SK-N-SH (cell line): Measurements from ENCODE around the gene SPATA3. TPM values are rescaled to one million over a fixed set of nuclear protein-coding genes. Genes with fewer than 3 reads are reported as not detected.

Experiments
- CTCF ChIA-PET: fragments of 300-600, 350-600 bp; formaldehyde crosslinking; extraction: SDS; loops from one replicate; lab custom pipeline; 2021; lab: Yijun Ruan, JAX
- POLR2A ChIA-PET: fragments of 350-600 bp; sonication (Branson Sonifier 250); formaldehyde crosslinking; extraction: SDS; loops from one replicate; lab custom pipeline; 2020; ENCODE audit warnings: antibody characterized with exemption, inconsistent platforms; lab: Yijun Ruan, JAX
- DNase-seq: peaks from one replicate; pipeline ENCODE4 v3.0.0; 2012
- H2AFZ ChIP-seq: fragments of 200-600 bp; sonication (generic); 2 replicates; pipeline ENCODE4 v1.8.1; 2016; ENCODE audit warnings: antibody characterized with exemption, mild to moderate bottlenecking, low read depth
- H3F3A ChIP-seq: fragments of 200-600 bp; sonication (generic); replicated peaks from 2 replicates; pipeline ENCODE3; 2016; ENCODE audit warnings: antibody characterized with exemption, mild to moderate bottlenecking; ENCODE audit not compliant: insufficient read depth
- H3K27ac ChIP-seq, 2 experiments: fragments of 200-500 bp in 1 of 2; fragments of 200-600 bp in 1 of 2; sonication (Bioruptor generic) in 1 of 2; sonication (generic), shearing (Covaris generic) in 1 of 2; 2 replicates each; pipeline versions ENCODE4 v1.5.1 to v1.6.1; 2014 to 2016; ENCODE audit warnings: low read depth in 2 of 2, inconsistent platforms in 1 of 2, low read length in 1 of 2, mild to moderate bottlenecking in 1 of 2, mixed read lengths in 1 of 2
- H3K27me3 ChIP-seq: fragments of 200-600 bp; sonication (generic), shearing (Covaris generic); 2 replicates; pipeline ENCODE4 v1.6.1; 2016; ENCODE audit warnings: mixed run types; ENCODE audit not compliant: insufficient read depth
- H3K36me3 ChIP-seq, 2 experiments: fragments of 200-500 bp in 1 of 2; fragments of 200-600 bp in 1 of 2; sonication (Bioruptor generic) in 1 of 2; sonication (generic) in 1 of 2; replicated peaks in 1 of 2; 2 replicates each; pipeline versions ENCODE3 to v1.5.1; 2014 to 2016; ENCODE audit warnings: low read length in 1 of 2, mild to moderate bottlenecking in 1 of 2; ENCODE audit not compliant: insufficient read depth in 2 of 2, control insufficient read depth in 1 of 2
- H3K4me1 ChIP-seq, 2 experiments: fragments of 200-500 bp in 1 of 2; fragments of 200-600 bp in 1 of 2; sonication (Bioruptor generic) in 1 of 2; sonication (generic), shearing (Covaris generic) in 1 of 2; 2 replicates each; pipeline versions ENCODE4 v1.5.1 to v1.6.1; 2014 to 2016; ENCODE audit warnings: low read depth in 1 of 2, low read length in 1 of 2, mixed run types in 1 of 2; ENCODE audit not compliant: insufficient read depth in 2 of 2, control insufficient read depth in 1 of 2
- H3K4me2 ChIP-seq: fragments of 200-600 bp; sonication (generic), shearing (Covaris generic); 2 replicates; pipeline ENCODE4 v1.6.1; 2017; ENCODE audit warnings: mixed run types
- H3K4me3 ChIP-seq, 2 experiments: fragments of 200-500 bp in 1 of 2; fragments of 200-600 bp in 1 of 2; sonication (Bioruptor generic) in 1 of 2; sonication (generic), shearing (Covaris generic) in 1 of 2; 2 replicates each; pipeline versions ENCODE4 v1.5.1 to v1.8.1; 2014 to 2016; ENCODE audit warnings: low read depth in 2 of 2, inconsistent platforms in 1 of 2, low read length in 1 of 2, mild to moderate bottlenecking in 1 of 2, mixed read lengths in 1 of 2, moderate library complexity in 1 of 2
- H3K79me2 ChIP-seq: fragments of 200-600 bp; sonication (generic); 2 replicates; pipeline ENCODE4 v1.8.1; 2017; ENCODE audit warnings: mild to moderate bottlenecking; ENCODE audit not compliant: insufficient read depth
- H3K9ac ChIP-seq: fragments of 200-600 bp; sonication (generic); 2 replicates; pipeline ENCODE4 v1.6.1; 2017; ENCODE audit warnings: mixed run types
- H3K9me2 ChIP-seq: fragments of 200-600 bp; sonication (generic); 2 replicates; pipeline ENCODE4 v1.6.1; 2017; ENCODE audit warnings: mixed run types
- H3K9me3 ChIP-seq: fragments of 200-600 bp; sonication (generic); 2 replicates; pipeline ENCODE4 v1.6.1; 2017; ENCODE audit warnings: mixed run types, mild to moderate bottlenecking, moderate library complexity
- H4K20me1 ChIP-seq: fragments of 200-600 bp; sonication (generic); 2 replicates; pipeline ENCODE4 v1.6.1; 2017; ENCODE audit warnings: mild to moderate bottlenecking, mixed run types; ENCODE audit not compliant: insufficient read depth
- CTCF ChIP-seq: fragments of 200-600 bp; sonication (generic); IDR thresholded peaks from 2 replicates; pipeline ENCODE4 v1.6.1; 2017; ENCODE audit warnings: antibody characterized with exemption, mild to moderate bottlenecking, moderate library complexity
- EZH2phosphoT487 ChIP-seq: fragments of 200-600 bp; sonication (generic); IDR thresholded peaks from 2 replicates; pipeline ENCODE4 v1.6.1; 2017; ENCODE audit warnings: low read depth, mixed run types, mild to moderate bottlenecking, antibody characterized with exemption, moderate library complexity, borderline replicate concordance
- FOXJ3 ChIP-seq: sonication (generic); formaldehyde crosslinking; IDR thresholded peaks from 2 replicates; pipeline ENCODE4 v1.5.1; 2020; ENCODE audit warnings: mild to moderate bottlenecking, missing genetic modification reagents
- GABPA ChIP-seq: IDR thresholded peaks from 2 replicates; pipeline ENCODE4 v1.4.0; 2012; ENCODE audit warnings: low read depth, mild to moderate bottlenecking
- JUND ChIP-seq: IDR thresholded peaks from 2 replicates; pipeline ENCODE4 v1.4.0; 2012
- MAX ChIP-seq: IDR thresholded peaks from 2 replicates; pipeline ENCODE4 v1.4.0; 2012; ENCODE audit warnings: low read depth
- RAD21 ChIP-seq: IDR thresholded peaks from 2 replicates; pipeline ENCODE4 v1.6.1; 2012; ENCODE audit warnings: mild to moderate bottlenecking, low read length
- REST ChIP-seq: IDR thresholded peaks from 2 replicates; pipeline ENCODE4 v1.6.1; 2012; ENCODE audit warnings: mild to moderate bottlenecking, low read depth, low read length, moderate library complexity
- RFX5 ChIP-seq: IDR thresholded peaks from 2 replicates; pipeline ENCODE4 v1.6.1; 2012; ENCODE audit warnings: mild to moderate bottlenecking, improper control_type of control experiment, low read length
- TAF1 ChIP-seq: IDR thresholded peaks from 2 replicates; pipeline ENCODE4 v1.6.1; 2012; ENCODE audit warnings: low read depth, mild to moderate bottlenecking, low read length, moderate library complexity, borderline replicate concordance
- TEAD4 ChIP-seq: IDR thresholded peaks from 2 replicates; pipeline ENCODE4 v1.4.0; 2012; ENCODE audit warnings: mild to moderate bottlenecking, borderline replicate concordance; ENCODE audit not compliant: insufficient read depth
- USF1 ChIP-seq: IDR thresholded peaks from 2 replicates; pipeline ENCODE4 v1.4.0; 2012; ENCODE audit warnings: low read depth, borderline replicate concordance
- USF2 ChIP-seq: fragments of 150-350 bp; IDR thresholded peaks from 2 replicates; pipeline ENCODE4 v1.6.1; 2017; ENCODE audit warnings: antibody characterized with exemption, low read length, low read depth, borderline replicate concordance
- ZBTB33 ChIP-seq: IDR thresholded peaks from 2 replicates; pipeline ENCODE4 v1.4.0; 2012; ENCODE audit warnings: low read depth, borderline replicate concordance
- WGBS: methylation state at CpG from one replicate; pipeline ENCODE4 v1.1.6; 2017; ENCODE audit warnings: low lambda C conversion rate; 5-methylcytosine and 5-hydroxymethylcytosine counted together
- polyA plus RNA-seq, 3 experiments: library from polyadenylated mRNA; depleted of rRNA; stranded (reverse); fragments of >200 nt; gene quantifications; 2 replicates each; pipeline ENCODE4 v1.2.3, GENCODE V29; 2012

The SPATA3 gene
- polyA plus RNA-seq, 1 of the 3 experiments (the other 2 are of a cell fraction) = not detected

- Histone ChIP-seq H3K9me2 (no peaks in the 10 kb centered on the region), H4K20me1 (no peaks in the 10 kb centered on the region), H3K9me3 (no peaks in the 10 kb centered on the region), H3K36me3 (no peaks in the 10 kb centered on the region), H3K79me2 (no peaks in the 10 kb centered on the region), H3F3A (no peaks in the 10 kb centered on the region), H3K4me3 (no peak overlapping the region), H3K4me1 (no peaks in the 10 kb centered on the region), H3K4me2 (no peak overlapping the region), H2AFZ (no peak overlapping the region), H3K9ac (no peak overlapping the region), H3K27ac (no peak overlapping the region), H3K27me3 (peaks cover 14% of the 10 kb centered on the region; the same call in 1 of the 2 replicates)
- ChIA-PET CTCF (interaction anchor here (0.8 to 2.3 kb wide), 8 partner anchors 13 to 257 kb away, joined by 3 to 15 read pairs (median 3); no protein-coding TSS in a partner anchor), POLR2A (no interaction called here)
- TF ChIP-seq TEAD4 (no peak), ZBTB33 (no peak), USF2 (no peak), RFX5 (no peak), USF1 (no peak), JUND (no peak), CTCF (no peak), GABPA (no peak), FOXJ3 (no peak), MAX (no peak), RAD21 (no peak), REST (no peak), EZH2phosphoT487 (no peak), TAF1 (no peak)
- 22% methylated on average over 21 of the region's 24 CpGs for WGBS
- peak; percentile 43 for DNase-seq
These were observed 4.4 kb downstream of the SPATA3 start for GRCh38 chr2:231000211-231000904.
